GM10266 (cell line): ENCODE results near the gene ARMH1.

ENCODE experiments used
- DNase-seq: peaks from one replicate; pipeline ENCODE4 v3.0.0; 2012; ENCODE audit errors: extremely low spot score
- TF ChIP-seq, protein P1 (sequence below): IDR thresholded peaks from 2 replicates; pipeline ENCODE4 v1.5.1; 2012; ENCODE audit warnings: mild to moderate bottlenecking, low read depth; ENCODE audit not compliant: control insufficient read depth, insufficient read depth; ENCODE audit errors: missing control alignments

ARMH1 gene

DNA sequence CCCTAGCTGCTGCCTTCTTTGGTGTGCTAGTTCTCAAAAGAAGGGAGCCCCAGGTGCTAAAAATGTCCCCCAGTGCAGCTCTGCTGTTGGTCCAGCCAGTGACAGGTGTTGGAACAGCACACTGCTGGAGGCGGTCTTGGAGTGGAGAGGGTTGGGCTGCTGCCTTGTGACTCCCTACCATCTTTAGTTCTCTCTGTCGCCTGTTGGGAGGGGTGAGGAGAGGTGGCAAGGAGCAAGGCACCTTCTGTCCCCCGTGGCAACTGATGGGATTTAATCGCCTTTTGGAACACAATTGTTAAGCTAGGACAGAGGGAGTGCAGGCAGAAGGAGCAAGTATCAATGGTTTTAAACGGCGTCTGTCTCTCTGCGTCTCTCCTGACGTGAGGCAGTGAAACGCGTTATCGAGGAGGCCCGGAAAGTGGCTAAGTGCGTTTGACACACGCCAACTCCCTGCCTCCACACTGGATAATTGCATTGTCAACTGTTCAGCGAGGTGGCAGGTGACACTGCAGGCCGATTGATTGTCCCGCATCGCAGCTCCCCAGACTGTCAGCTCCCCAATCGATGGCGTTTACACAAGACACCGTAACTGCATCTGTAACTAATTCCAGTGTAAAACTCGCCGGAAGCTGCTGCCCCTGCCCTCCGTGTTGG lies 34.2 kb upstream of the ARMH1 start:
- DNase-seq: no peak
- TF ChIP-seq, protein P1, sequence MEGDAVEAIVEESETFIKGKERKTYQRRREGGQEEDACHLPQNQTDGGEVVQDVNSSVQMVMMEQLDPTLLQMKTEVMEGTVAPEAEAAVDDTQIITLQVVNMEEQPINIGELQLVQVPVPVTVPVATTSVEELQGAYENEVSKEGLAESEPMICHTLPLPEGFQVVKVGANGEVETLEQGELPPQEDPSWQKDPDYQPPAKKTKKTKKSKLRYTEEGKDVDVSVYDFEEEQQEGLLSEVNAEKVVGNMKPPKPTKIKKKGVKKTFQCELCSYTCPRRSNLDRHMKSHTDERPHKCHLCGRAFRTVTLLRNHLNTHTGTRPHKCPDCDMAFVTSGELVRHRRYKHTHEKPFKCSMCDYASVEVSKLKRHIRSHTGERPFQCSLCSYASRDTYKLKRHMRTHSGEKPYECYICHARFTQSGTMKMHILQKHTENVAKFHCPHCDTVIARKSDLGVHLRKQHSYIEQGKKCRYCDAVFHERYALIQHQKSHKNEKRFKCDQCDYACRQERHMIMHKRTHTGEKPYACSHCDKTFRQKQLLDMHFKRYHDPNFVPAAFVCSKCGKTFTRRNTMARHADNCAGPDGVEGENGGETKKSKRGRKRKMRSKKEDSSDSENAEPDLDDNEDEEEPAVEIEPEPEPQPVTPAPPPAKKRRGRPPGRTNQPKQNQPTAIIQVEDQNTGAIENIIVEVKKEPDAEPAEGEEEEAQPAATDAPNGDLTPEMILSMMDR: no peak

DNA sequence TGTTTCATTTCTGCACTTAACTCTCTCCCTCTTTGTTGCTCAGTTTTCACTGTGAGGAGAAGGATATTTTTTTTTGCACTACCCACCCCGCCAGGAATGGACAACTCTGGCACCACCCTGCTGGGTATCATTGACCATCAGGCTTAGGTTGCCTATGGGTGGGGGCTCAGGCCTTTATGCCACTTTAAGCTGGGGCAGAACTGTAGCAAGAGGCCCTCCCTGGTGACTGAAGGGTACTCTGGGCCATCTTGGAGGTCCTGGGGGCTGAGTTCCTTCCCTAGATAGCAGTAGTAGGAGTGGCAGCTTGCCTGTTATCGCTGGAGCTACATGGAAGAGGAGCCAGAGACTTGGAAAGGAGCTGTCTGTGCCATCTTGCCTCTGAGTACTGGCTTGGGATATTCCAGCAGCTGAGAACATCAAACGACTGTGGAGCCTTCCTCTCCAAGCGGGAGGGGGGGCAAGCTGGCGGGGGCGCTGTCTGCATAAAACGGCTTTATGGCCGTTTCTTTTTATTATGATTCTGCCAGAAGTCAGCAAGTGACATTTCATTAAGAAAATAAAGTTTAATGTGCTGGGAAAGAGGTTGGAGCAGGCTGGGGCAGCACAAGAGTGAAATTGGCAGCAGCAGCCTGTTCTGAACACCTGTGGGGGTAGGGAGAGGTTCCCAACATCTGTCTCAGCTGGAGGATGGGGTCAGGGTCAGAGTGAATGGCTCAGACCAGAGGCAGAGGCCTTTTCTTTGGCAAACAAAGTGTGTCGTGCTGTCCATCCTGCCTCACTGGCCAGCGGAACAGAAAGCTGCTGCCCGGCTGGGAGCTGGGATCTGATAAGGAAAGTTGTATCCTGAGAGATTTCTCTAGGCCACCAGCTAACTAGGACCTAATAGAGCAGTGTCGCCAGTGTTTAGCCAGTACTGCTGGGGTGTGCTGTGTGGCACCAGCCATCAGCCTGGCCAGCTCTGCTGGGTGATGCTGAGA lies 33.1 kb upstream of the ARMH1 start:
- TF ChIP-seq, protein P1: no peak
- DNase-seq: no peak

DNA sequence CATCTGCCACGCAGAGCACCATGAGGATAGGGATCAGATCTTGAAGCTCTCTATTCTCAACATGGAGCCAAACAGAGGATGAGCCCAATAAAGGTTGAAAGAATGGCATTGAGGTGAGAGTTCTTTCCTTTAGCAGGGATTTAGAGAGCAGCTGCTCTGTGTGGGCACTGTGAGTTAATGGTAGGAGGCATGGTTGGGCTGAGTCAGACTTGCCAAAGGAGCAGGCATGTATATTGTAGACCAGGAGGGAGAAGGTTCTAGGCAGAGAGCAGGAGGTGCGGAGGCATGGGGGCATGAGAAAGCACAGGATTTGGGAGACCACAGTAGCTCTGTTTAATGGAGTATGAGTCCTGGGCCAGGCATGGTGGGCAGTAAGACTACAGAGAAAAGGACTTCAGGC lies 32.3 kb upstream of the ARMH1 start:
- TF ChIP-seq, protein P1: no peak
- no peak for DNase-seq

DNA sequence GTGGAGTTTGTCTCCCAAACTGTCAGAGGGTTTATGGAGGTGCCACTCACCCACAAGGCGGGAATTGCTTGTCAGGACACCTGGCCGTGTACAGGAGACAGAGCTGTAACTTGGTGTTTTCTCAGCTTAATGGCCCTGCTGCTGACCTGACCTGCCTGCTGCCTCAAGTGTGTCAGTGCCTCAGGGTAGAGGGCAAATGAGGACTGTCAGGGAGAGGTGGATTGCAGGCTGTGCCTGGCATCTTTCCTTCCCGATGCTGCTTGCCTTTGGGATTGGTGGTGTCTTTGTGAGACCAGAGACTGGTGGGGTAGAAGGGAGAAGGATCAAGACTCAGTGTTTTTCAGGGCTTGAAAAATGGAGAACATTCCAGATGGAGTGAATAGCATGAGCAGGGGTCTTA lies 31.6 kb upstream of the ARMH1 start:
- no peak for DNase-seq
- TF ChIP-seq, protein P1: no peak

DNA sequence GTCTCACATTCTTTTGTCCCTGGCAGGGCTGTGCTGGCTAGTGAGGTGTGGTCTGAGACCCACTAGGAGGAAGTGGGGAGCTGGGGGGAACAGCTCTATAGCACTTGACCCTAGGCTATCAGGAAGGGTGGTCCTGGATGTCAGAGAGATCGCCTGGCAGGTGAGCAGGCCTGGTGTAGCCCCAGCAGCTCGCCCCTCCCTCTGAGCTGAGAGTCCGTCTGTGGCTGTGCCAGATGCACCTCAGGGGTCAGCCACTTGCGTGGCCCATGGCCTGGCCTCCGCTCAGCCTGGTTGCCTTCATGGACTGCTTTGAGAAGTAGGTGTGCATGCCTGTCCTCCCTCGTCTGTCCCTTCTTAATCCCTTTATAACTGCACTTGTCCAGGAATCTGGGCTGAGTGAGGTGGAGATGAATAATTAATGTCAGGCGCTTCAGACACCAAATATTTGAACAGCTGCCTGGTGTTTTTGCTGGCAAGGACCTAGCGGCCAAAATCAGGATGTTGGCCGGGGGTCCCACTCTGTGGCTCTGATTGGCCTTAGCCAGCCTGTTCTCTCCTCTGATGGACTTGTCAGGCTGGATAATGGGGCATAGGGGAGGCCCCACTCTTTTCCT lies 30.7 kb upstream of the ARMH1 start:
- no peak for DNase-seq
- TF ChIP-seq, protein P1: no peak

DNA sequence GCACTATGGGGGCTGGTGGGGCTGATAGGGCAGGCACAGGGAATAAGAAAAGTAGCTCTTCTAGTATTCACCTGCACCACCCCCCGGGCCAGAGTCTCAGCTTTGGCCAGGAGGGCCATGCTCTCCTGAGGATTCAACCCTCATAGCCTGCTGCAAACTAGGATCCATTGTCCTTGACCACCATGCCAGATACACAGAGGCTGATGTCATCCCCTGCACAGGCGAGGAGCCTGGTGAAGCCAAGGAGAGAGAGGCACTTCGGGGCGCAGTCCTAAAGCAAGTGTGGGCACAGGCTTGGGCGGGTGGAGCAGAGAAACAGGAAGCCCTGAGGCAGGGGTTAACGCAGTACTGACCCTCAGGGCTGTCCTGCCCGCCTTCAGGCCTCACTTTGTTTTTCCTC lies 29.7 kb upstream of the ARMH1 start:
- DNase-seq: no peak
- TF ChIP-seq, protein P1: no peak
